ENCODE measurements around the gene COL4A5. TPM values are rescaled to one million over a fixed set of nuclear protein-coding genes. Genes with fewer than 3 reads are reported as not detected.

COL4A5 gene
- total RNA-seq, 1 donor from 2014 or later = 17.8 TPM

DNA sequence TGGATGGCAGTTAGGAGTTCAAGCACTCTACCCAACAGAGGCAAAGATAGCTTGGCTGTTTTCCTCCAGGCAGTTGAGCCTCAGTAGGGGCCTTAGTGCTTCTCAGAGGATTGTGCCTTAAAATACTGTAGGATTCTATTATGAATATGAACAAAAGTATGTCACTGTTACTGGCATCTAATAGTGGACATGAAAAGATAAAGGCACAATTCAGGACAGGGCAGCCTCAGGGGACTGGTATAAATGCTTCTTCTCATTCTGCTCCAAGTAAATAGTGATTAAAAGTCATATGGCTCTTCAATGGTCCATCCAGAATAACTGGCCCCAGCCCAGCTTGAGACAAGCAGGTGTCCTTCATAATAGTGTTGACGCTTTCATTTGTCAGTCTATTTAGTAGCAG, 19.2 kb upstream of the COL4A5 start:
- TF ChIP-seq, protein P1, sequence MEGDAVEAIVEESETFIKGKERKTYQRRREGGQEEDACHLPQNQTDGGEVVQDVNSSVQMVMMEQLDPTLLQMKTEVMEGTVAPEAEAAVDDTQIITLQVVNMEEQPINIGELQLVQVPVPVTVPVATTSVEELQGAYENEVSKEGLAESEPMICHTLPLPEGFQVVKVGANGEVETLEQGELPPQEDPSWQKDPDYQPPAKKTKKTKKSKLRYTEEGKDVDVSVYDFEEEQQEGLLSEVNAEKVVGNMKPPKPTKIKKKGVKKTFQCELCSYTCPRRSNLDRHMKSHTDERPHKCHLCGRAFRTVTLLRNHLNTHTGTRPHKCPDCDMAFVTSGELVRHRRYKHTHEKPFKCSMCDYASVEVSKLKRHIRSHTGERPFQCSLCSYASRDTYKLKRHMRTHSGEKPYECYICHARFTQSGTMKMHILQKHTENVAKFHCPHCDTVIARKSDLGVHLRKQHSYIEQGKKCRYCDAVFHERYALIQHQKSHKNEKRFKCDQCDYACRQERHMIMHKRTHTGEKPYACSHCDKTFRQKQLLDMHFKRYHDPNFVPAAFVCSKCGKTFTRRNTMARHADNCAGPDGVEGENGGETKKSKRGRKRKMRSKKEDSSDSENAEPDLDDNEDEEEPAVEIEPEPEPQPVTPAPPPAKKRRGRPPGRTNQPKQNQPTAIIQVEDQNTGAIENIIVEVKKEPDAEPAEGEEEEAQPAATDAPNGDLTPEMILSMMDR (IDR thresholded peaks at IDR 0.05; ENCODE audit: insufficient read depth, low read length, poor library complexity, severe bottlenecking) = no peak

DNA sequence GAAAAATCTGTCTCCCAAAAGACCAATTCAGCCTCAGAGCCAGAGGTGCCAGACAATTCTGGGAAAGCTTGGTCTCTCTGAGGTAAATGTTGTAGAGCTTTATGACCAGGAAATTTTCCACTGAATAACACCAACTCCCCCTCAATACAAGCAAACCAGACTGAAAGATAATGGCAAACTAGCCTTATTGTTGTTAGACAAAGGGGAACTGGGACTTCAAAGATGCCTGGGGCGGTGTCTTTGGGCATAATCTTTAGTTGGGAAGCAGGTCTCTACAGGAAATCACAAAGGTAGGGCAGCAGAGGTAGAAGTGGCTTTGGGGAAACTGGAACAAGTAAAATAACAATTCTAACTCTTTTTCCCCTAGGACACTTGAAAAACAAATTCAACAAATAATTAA, 13.4 kb upstream of the COL4A5 start:
- Histone ChIP-seq H3K27me3 (ENCODE audit: control insufficient read depth, insufficient read depth, low read length) (peaks cover 2% of the 10 kb centered on the region), H3K36me3 (ENCODE audit: control insufficient read depth, insufficient read depth, low read length) (no peaks in the 10 kb centered on the region), H3K4me3 (ENCODE audit: low read depth, low read length) (no peak overlapping the region)
- TF ChIP-seq, protein P1 (IDR thresholded peaks at IDR 0.05; ENCODE audit: insufficient read depth, low read length, poor library complexity, severe bottlenecking) = no peak
- no peak for DNase-seq (ENCODE audit: low read depth)

More for the DNA sequence above, 19.2 kb upstream of the COL4A5 start:
- DNase-seq (ENCODE audit: low read depth) = no peak
- no peak overlapping the region for H3K4me3 ChIP-seq (ENCODE audit: low read depth, low read length)
- peaks cover 2% of the 10 kb centered on the region for H3K27me3 ChIP-seq (ENCODE audit: control insufficient read depth, insufficient read depth, low read length)
- no peaks in the 10 kb centered on the region for H3K36me3 ChIP-seq (ENCODE audit: control insufficient read depth, insufficient read depth, low read length)

DNA sequence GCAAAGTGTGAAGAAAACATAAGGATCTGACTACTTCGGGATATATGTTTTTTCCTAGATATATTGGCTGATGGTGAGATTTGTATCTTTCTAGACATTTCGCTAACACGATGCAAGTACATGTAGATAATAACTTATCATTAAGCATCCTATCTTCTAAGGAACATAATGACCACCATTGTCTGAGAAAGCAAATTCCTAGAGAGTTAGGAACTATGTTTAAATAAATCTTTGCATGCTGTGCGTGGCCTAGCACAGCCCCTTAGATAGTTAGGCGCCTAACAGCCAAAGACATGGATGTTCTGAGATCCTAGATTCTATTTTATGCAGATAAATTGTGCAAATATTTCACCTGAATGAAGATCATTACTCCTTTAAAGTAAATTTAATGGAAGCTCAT, 4.4 kb upstream of the COL4A5 start:
- TF ChIP-seq, protein P1 (IDR thresholded peaks at IDR 0.05; ENCODE audit: insufficient read depth, low read length, poor library complexity, severe bottlenecking) = no peak
- DNase-seq (ENCODE audit: low read depth) = no peak
- no peaks in the 10 kb centered on the region for H3K36me3 ChIP-seq (ENCODE audit: control insufficient read depth, insufficient read depth, low read length)
- H3K4me3 ChIP-seq (ENCODE audit: low read depth, low read length) = no peak overlapping the region
- H3K27me3 ChIP-seq (ENCODE audit: control insufficient read depth, insufficient read depth, low read length) = peaks cover 5% of the 10 kb centered on the region

DNA sequence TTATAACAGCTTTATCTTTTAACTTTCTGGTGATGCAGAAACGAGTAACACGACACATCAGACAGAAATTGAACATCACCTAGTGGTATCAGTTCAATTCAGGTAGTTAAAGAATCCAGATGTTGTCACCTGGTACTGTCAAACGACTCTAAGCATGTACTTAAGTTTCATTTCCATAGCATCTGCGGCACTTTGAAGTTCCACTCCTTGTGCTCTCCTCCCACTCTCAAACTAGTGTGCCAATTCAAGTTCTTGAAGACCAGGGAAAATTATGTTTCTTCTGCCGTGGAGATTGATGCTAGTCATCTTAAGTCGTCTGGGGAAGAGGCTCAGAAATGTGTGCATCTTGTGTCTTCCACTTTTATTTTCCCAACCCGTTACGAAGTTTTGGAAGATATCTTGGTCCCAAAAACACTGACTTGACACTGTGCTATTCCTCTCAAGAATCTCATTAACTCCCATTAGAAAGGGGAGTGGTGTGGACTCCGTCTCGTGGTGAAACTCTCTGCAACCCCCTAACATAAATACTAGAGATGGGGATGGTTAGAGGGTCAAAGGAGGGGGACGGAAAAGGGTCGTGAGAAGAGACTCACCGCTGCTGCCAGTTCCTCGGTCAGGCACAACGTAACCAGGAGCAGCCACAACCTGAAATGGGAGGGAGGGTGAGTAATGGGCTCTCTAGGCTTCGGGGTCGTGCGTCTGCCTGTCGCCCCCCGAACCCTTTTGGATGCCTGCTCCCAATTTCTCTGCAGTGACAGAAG, 2.1 kb upstream of the COL4A5 start:
- Histone ChIP-seq H3K4me3 (ENCODE audit: low read depth, low read length) (peak overlapping the region; percentile 43), H3K27me3 (ENCODE audit: control insufficient read depth, insufficient read depth, low read length) (peaks cover 5% of the 10 kb centered on the region), H3K36me3 (ENCODE audit: control insufficient read depth, insufficient read depth, low read length) (no peaks in the 10 kb centered on the region)
- TF ChIP-seq, protein P1 (IDR thresholded peaks at IDR 0.05; ENCODE audit: insufficient read depth, low read length, poor library complexity, severe bottlenecking) = no peak
- no peak for DNase-seq (ENCODE audit: low read depth)

DNA sequence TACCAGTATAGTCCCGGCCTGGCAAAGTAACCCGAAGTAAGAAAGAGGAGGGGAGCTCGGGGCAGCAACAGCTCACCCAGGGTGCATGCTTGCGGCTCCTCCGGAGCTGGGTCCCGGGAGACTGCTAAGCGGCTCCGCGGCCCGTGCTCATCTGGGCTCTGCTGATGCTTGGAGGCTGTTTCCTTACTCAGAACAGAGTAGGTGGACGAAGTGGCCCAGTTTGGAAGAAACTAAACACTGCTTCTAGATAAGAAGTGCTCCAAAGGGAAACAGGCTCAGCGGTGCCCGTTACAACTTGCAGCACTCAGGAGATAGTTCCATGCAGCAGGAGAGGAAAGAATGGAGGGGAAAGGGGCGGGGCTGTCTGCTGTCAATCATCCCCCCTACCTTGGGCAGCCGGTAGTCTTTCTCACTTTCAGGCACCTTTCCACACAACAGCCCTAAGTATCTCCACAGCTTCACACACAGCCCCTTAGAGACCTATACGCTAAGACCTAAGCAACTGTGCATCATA, 1.5 kb upstream of the COL4A5 start, which contains the start of gene COL4A6:
Gene COL4A6 (minus strand): TSS at position 313 of the 514 bp plus-strand sequence. CDS start 226 bp downstream, at position 87.
- Histone ChIP-seq H3K4me3 (ENCODE audit: low read depth, low read length) (peak within 1 kb of the TSS; percentile 60), H3K36me3 (ENCODE audit: control insufficient read depth, insufficient read depth, low read length) (no peaks in the 10 kb centered on the region), H3K27me3 (ENCODE audit: control insufficient read depth, insufficient read depth, low read length) (peaks cover 5% of the 10 kb centered on the region)
- TF ChIP-seq, protein P1 (IDR thresholded peaks at IDR 0.05; ENCODE audit: insufficient read depth, low read length, poor library complexity, severe bottlenecking) = no peak
- DNase-seq (ENCODE audit: low read depth) = no peak

Data from kidney epithelial cell (primary cell).